AG09309 (cell line): Measurements from ENCODE around the gene SLC39A8.
A peak's percentile ranks its signal among the peaks of the same experiment; 100 is the strongest.
"Not testable (repeated sequence)": the region's sequence is repeated elsewhere in the genome, so short reads cannot be mapped to it uniquely, and the experiment has no call there.

ENCODE experiments used
- DNase-seq: peaks from one replicate; pipeline ENCODE4 v3.0.0-alpha.2; 2010; ENCODE audit warnings: low read depth
- H3K4me3 ChIP-seq: 2 replicates; pipeline ENCODE4 v1.5.1; 2011; ENCODE audit warnings: mild to moderate bottlenecking, low read depth, low read length, moderate library complexity; ENCODE audit not compliant: control insufficient read depth
- CTCF ChIP-seq: IDR thresholded peaks from 2 replicates; pipeline ENCODE4 v1.5.1; 2011; ENCODE audit warnings: mild to moderate bottlenecking, low read depth, low read length, inconsistent platforms; ENCODE audit not compliant: insufficient read depth, control insufficient read depth; ENCODE audit errors: missing control alignments

The SLC39A8 gene

GRCh38 chr4:102344954-102345794, at the start of gene SLC39A8:
Gene SLC39A8 (minus strand): TSS chr4:102345482. CDS start chr4:102344662, 820 bp downstream.
- peak within 1 kb of the TSS; percentile 65 for H3K4me3 ChIP-seq
- TF ChIP-seq CTCF, result peak; percentile 80
- DNase-seq, result peak; percentile 16

GRCh38 chr4:102392033-102392744, 46.9 kb upstream of the SLC39A8 start:
- no peak overlapping the region for H3K4me3 ChIP-seq
- no peak for TF ChIP-seq CTCF
- no peak for DNase-seq

- no peak overlapping the region for H3K4me3 ChIP-seq
- no peak for DNase-seq
- no peak for TF ChIP-seq CTCF
Observed at GRCh38 chr4:102390438-102390837, 45.2 kb upstream of the SLC39A8 start.

- TF ChIP-seq CTCF, result no peak
- no peak for DNase-seq
- no peak overlapping the region for H3K4me3 ChIP-seq
Observed at GRCh38 chr4:102388611-102389010, 43.3 kb upstream of the SLC39A8 start.

- TF ChIP-seq CTCF, result no peak
- H3K4me3 ChIP-seq, result no peak overlapping the region
- DNase-seq, result no peak
Observed at GRCh38 chr4:102387552-102388150, 42.4 kb upstream of the SLC39A8 start.

GRCh38 chr4:102386966-102387365, 41.7 kb upstream of the SLC39A8 start:
- no peak overlapping the region for H3K4me3 ChIP-seq
- DNase-seq, result no peak
- TF ChIP-seq CTCF, result no peak

GRCh38 chr4:102380253-102380652, 35.0 kb upstream of the SLC39A8 start:
- DNase-seq, H3K4me3 ChIP-seq: not testable (repeated sequence)
